GM19438 (cell line): ENCODE measurements around the gene CYSTM1.

Experiments
- ATAC-seq: cut with Tn5 transposase; IDR thresholded peaks from one replicate; pipeline ENCODE4 v1.9.1; 2021; ENCODE audit warnings: low read depth; ENCODE audit not compliant: unreplicated experiment

Gene CYSTM1

GRCh38 chr5:140286424-140286823, 111.4 kb downstream of the CYSTM1 start:
- ATAC-seq = no peak

GRCh38 chr5:140287801-140288521, 113.0 kb downstream of the CYSTM1 start:
- ATAC-seq = no peak

- ATAC-seq = no peak
Observed at GRCh38 chr5:140292212-140293036, 117.4 kb downstream of the CYSTM1 start.
